Stimulated activated CD4-positive, alpha-beta T cell treated with anti-CD3 and anti-CD28 coated beads, Interleukin-4, amount 100 ng/mL, for 4 hours (primary cell): ENCODE measurements around the gene SESN2.
"Not testable (repeated sequence)": the region's sequence is repeated elsewhere in the genome, so short reads cannot be mapped to it uniquely, and the experiment has no call there.

Source experiments
- DNase-seq, 2 experiments: peaks; one replicate each; pipeline ENCODE4 v3.0.0-alpha.2; 2020

SESN2 gene

GRCh38 chr1:28290851-28291250, 31.5 kb downstream of the SESN2 start:
- no peak for DNase-seq

GRCh38 chr1:28291711-28292110, 32.4 kb downstream of the SESN2 start:
- no peak for DNase-seq

- no peak for DNase-seq
Measured at GRCh38 chr1:28295936-28296335, 36.6 kb downstream of the SESN2 start.

GRCh38 chr1:28296401-28297261, 37.3 kb downstream of the SESN2 start:
- DNase-seq = no peak

- no peak for DNase-seq
Measured at GRCh38 chr1:28297826-28298225, 38.5 kb downstream of the SESN2 start.

DNA sequence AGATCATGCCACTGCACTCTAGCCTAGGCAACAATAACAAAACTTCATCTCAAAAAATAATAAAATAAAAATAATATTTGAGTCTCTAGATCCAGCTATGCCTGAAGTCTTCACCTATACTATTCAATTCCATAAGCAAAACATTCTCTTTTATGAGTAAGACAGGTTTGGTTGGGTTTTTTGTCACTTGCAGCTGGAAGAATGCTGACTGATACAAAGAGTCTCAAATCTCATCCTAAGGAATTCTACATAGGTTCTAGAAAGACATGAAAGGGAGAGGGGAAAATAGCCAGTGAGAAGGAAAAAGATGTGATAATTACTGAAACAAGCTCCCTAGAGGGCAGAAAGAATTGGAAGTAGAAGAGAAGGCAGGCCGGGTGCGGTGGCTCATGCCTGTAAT, 39.1 kb downstream of the SESN2 start:
- DNase-seq = no peak

GRCh38 chr1:28301368-28302174, 42.3 kb downstream of the SESN2 start:
- DNase-seq = no peak

DNA sequence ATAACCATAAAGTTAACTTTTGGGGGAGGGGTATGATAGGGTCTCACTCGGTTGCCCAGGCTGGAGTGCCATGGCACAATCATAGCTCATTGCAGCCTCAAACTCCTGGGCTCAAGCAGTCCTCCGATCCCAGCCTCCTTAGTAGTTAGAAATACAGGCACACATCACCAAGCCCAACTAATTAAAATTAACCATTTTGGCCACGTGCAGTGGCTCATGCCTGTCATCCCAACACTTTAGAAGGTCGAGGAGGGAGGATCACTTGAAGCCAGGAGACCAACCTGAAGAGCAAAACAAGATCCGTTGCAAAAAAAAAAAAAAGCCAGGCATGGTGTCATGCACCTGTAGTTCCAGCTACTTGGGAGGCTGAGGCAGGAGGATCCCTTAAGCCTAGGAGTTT, 42.9 kb downstream of the SESN2 start:
- DNase-seq = no peak

DNA sequence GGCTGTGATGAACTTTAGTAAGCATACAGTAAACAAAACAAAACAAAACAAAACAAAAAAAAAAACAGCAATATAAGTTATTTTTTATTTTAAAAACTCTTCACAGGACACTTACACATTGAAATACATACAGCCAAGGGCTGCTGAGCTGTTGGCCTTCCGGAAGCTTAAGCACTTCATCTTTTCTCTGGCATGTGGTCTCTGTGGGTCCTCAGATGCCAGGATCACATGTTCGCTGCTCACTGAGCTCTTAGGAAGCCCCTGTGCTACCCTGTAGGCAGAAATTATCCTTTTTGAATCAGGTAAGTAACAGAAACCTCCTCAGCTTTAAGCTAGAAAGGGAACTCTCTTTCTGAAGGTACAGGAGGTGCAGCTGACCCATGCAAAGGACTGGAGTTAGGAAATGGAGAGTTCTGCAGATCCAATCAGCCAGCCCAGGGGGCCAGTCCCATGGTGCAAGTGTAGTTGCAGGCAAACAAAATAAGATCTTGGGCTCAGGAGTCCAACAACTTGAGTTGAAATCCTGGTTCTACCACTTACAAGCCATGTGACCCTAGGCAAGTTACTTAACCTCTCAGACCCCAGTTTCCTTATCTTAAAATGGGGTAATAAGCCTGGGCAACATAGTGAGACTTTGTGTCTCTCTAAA, 47.1 kb downstream of the SESN2 start:
- no peak for DNase-seq

- DNase-seq = no peak
Measured at GRCh38 chr1:28308750-28309149, 49.4 kb downstream of the SESN2 start.

- DNase-seq = no peak
Measured at GRCh38 chr1:28309702-28310101, 50.4 kb downstream of the SESN2 start.

DNA sequence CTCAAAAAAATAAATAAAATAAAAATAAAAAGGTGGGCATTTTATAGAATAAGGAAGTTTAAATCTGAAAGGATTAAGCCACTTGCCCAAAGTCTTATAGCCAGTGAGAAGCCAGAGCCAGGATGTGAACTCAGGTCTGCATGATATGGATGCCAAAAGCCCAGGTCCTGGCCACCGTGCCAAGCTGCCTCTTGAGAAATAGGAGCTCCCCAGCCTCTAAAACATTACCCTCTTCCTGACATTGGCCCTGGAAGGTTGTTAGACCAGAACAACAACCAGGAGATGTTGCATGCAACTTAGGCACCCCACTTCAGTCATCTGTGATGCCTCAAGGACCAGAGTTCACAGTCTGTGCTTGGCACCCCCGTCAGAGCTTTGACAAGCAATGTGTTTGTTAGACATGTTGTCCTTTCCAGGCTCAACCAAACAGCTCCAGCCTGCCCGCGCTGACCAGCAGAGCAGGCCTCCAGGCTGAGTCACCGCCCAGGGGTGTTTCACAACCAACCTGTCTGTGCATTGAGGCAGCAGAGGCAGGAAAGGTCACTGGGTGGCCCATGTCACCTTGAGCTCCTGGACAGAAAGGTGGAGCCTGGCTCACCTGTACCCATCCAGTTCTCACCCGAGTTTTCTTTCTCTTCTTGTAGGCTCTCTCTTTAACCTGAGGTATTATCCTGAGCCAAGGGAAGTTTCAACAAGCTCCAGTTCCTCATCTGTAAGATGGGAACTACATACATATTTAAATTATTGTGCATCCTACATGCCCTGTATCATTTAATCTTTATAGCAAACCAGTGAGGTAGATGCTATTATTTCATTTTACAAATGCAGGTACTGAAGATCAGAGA, 54.6 kb downstream of the SESN2 start:
- no peak for DNase-seq

DNA sequence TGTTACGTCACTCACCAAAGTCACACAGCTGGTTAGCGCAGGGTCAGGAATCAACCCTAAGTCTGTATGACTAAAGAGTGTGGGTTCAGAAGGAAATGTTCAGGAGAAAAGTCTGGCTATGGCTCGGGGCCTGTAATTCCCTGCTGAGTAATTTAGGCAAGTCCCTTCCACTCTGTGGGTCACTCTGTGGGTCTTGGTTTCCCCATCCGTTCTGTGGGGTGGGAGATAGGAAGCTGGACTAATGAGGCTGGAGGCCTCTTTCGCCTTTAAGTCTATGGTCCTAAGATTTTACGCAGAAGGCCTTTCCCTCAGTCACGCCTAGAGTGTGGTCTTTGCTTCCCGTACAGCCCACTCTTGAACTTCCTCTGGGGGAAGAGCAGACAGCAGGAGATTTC, 55.2 kb downstream of the SESN2 start:
- DNase-seq = no peak

DNA sequence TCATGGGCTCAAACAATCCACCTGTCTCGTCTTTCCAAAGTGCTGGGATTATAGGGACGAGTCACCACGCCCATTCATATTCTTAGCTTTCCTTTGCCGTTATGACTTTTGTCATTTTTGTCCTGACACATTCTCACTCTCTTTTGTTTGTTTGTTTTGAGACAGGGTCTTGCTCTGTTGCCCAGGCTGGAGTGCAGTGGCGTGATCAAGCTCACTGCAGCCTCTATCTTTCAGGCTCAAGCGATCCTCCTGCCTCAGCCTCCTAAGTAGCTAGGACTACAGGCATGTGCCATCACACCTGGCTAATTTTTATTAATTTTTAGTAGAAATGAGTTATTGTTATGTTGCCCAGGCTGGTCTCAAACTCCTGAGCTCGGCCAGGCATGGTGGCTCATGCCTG, 57.7 kb downstream of the SESN2 start:
- DNase-seq = no peak

GRCh38 chr1:28322194-28322593, 62.9 kb downstream of the SESN2 start:
- DNase-seq = no peak

DNA sequence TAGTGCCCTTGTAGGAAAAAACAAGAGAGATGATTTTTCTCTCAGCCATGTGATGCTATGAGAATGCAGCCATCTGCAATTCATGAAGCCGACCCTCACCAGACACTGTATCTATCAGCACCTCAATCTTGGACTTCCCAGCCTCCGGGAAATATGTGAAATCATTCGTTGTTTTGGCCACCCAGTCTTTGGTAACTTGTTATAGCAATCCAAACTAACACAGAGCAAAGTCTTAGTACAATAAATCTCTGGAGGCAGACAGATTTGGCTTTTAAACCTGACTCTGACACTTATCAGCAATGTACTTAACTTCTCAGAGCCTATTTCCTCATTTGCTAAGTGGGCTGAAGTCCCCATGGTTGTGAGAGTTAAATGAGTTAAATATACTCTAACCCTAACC, 64.4 kb downstream of the SESN2 start:
- DNase-seq = no peak

DNA sequence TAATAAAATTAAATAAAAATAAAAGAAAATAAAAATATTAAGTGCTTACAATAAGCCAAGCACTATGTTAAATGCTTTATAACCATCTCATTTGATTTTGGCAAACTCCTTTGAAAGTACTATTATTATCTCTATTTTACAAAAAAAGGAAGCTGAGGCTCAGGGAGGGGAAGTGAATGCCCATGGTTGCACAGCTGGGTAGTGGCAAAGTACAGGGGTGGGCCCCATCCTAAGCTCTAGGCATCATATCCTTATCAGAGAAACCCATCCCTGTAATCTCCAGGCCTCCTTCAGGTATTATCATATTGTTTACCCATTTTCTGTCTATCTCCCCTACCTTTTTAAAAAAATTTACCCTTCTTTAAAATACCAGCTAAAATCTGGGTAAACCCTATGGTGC, 67.2 kb downstream of the SESN2 start:
- DNase-seq = no peak

DNA sequence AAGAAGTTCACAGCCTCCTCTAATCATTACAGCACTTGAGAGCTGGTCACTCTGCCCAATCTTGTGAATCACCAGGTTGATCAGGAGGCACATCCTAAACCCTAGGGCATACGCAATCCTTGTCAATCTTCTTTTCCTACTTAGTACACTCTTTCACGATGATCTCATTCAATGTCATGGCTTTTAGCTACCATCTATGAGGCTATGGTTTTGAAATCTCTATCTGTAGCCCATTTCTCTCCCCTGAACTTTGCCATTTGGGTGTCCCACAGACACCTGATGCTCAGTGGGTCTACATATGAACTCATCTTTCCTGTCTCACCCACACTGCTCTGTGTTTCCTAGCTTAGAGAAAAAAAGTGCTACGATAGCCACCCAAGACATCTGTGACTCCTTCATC, 67.7 kb downstream of the SESN2 start:
- DNase-seq = no peak

GRCh38 chr1:28327431-28327830, 68.1 kb downstream of the SESN2 start:
- DNase-seq = not testable (repeated sequence)

DNA sequence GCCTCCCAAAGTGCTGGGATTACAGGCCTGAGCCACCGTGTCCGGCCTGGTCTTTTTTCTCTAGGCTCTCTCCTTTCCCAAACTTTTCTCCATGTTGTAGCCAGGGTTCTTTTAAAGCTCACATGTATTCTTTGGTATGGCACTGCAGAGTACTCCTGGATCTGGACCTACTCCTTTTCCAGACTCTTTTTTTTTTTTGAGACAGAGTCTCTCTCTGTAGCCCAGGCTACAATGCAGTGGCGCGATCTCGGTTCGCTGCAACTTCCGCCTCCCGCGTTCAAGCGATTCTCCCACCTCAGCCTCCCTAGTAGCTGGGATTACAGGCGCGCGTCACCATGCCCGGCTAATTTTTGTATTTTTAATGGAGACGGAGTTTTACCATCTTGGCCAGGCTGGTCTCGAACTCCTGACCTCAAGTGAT, 68.9 kb downstream of the SESN2 start:
- DNase-seq = no peak

GRCh38 chr1:28329395-28330153, 70.3 kb downstream of the SESN2 start:
- DNase-seq = peak; percentile 15 to 27
